OCI-LY7 (cell line): ENCODE results near the gene SERPINE1. TPM values are rescaled to one million over a fixed set of nuclear protein-coding genes. Genes with fewer than 3 reads are reported as not detected.

Source experiments
- BruUV-seq: library from RNA; stranded (reverse); fragments of 400-500 nt; replicated peaks from 2 replicates; lab custom pipeline; 2021; lab: Mats Ljungman, UMichigan
- CTCF ChIA-PET: fragments of 300-600 bp; sonication (Branson Sonifier 250); formaldehyde crosslinking; loops from one replicate; lab custom pipeline; 2022; ENCODE audit warnings: antibody characterized with exemption; ENCODE audit not compliant: unreplicated experiment; lab: Charles Lee
- POLR2A ChIA-PET: fragments of 300-600 bp; sonication (Branson Sonifier 250); formaldehyde crosslinking; loops from one replicate; lab custom pipeline; 2022; ENCODE audit warnings: antibody characterized with exemption; lab: Charles Lee
- DNase-seq: peaks from one replicate; pipeline ENCODE4 v3.0.0-alpha.2; 2015; ENCODE audit warnings: low spot score
- H2AFZ ChIP-seq: fragments of 200-600 bp; sonication (generic), shearing (Covaris generic); 2 replicates; pipeline ENCODE4 v1.6.1; 2014; ENCODE audit warnings: mild to moderate bottlenecking, antibody characterized with exemption, low read length, moderate library complexity
- H3K27ac ChIP-seq: fragments of 200-600 bp; sonication (generic); 2 replicates; pipeline ENCODE4 v1.5.1; 2014; ENCODE audit warnings: mixed run types, low read depth, mild to moderate bottlenecking, moderate library complexity, low read length, inconsistent platforms; ENCODE audit not compliant: poor library complexity, severe bottlenecking
- H3K36me3 ChIP-seq: fragments of 200-600 bp; sonication (generic); 2 replicates; pipeline ENCODE4 v1.6.1; 2014; ENCODE audit warnings: mild to moderate bottlenecking, antibody characterized with exemption, low read length, moderate library complexity, mixed read lengths; ENCODE audit not compliant: insufficient read depth
- H3K4me1 ChIP-seq: fragments of 200-600 bp; sonication (generic); 2 replicates; pipeline ENCODE4 v1.5.1; 2014; ENCODE audit warnings: mild to moderate bottlenecking, low read length; ENCODE audit not compliant: insufficient read depth, poor library complexity, severe bottlenecking
- H3K4me2 ChIP-seq: fragments of 200-600 bp; sonication (generic); 2 replicates; pipeline ENCODE4 v1.6.1; 2014; ENCODE audit warnings: mild to moderate bottlenecking, low read length
- H3K4me3 ChIP-seq: fragments of 200-600 bp; sonication (generic); 2 replicates; pipeline ENCODE4 v1.5.1; 2014; ENCODE audit warnings: mild to moderate bottlenecking, low read depth, low read length; ENCODE audit not compliant: poor library complexity, severe bottlenecking
- H3K79me2 ChIP-seq: fragments of 200-600 bp; sonication (generic); 2 replicates; pipeline ENCODE4 v1.6.1; 2016; ENCODE audit warnings: low read depth, mild to moderate bottlenecking, low read length, moderate library complexity, mixed read lengths; ENCODE audit not compliant: insufficient read depth
- H3K9me2 ChIP-seq: fragments of 200-600 bp; sonication (generic); 2 replicates; pipeline ENCODE4 v1.6.1; 2016; ENCODE audit warnings: mild to moderate bottlenecking, low read length, mixed read lengths; ENCODE audit not compliant: insufficient read depth
- H3K9me3 ChIP-seq: fragments of 200-600 bp; sonication (generic); 2 replicates; pipeline ENCODE4 v1.6.1; 2014; ENCODE audit warnings: mild to moderate bottlenecking, mixed run types, low read length, mixed read lengths
- H4K20me1 ChIP-seq: fragments of 200-600 bp; sonication (generic); 2 replicates; pipeline ENCODE4 v1.6.1; 2014; ENCODE audit warnings: mild to moderate bottlenecking, antibody characterized with exemption, low read length, moderate library complexity, mixed read lengths; ENCODE audit not compliant: insufficient read depth
- EZH2phosphoT487 ChIP-seq: fragments of 200-600 bp; sonication (generic); IDR thresholded peaks from 2 replicates; pipeline ENCODE4 v1.6.1; 2018; ENCODE audit warnings: low read depth, borderline replicate concordance, mild to moderate bottlenecking, mixed run types, antibody characterized with exemption, low read length, moderate library complexity, mixed read lengths
- intact Hi-C: fragments of 100-400 bp; cut with micrococcal nuclease; formaldehyde crosslinking; loops from one replicate; pipeline ENCODE4 v1.10.0; 2022; ENCODE audit not compliant: unreplicated experiment
- total RNA-seq, 2 experiments: library from RNA; depleted of rRNA in 1 of 2; stranded (reverse); fragments of >200 nt in 1 of 2; shearing (Covaris generic) in 1 of 2; gene quantifications; 2 replicates each; pipeline ENCODE4 v1.2.3, GENCODE V29; 2014 to 2022
- TF ChIP-seq, protein P1 (sequence below): fragments of 200-600 bp; sonication (generic); conservative IDR thresholded peaks from 2 replicates; pipeline ENCODE4 v1.5.1; 2014; ENCODE audit warnings: mild to moderate bottlenecking, antibody characterized with exemption, low read length, moderate library complexity, mixed read lengths

Gene SERPINE1
- total RNA-seq, 2 experiments from 2014 or later = 0.42 TPM; not detected in 1

DNA sequence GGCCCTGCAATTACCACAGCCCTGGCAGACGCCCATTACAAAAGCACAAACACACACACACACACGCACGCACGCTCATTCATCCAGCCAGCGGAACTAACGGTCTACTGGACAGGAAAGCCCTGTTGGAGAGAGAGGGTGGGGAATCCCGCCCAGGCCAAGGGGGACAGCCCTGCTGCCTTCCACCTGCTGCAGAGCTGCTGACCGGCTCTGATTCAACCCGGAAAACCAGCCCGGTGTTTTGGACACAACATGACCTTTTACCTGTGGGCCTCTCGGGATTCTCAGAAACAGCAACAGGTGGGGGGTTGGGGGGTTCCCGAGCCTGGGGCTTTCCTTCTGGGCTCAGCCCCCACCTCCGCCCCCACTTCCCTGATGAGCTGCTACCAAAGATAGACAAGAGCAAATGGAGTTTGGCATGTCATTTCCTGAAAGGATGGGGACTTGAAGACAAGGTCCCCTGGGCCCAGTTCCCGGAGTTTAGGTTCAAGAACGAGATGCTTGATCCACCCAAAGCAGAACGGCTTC is 18.5 kb upstream of the SERPINE1 start:
- POLR2A ChIA-PET = no interaction called here
- H3K4me2 ChIP-seq = no peak overlapping the region

DNA sequence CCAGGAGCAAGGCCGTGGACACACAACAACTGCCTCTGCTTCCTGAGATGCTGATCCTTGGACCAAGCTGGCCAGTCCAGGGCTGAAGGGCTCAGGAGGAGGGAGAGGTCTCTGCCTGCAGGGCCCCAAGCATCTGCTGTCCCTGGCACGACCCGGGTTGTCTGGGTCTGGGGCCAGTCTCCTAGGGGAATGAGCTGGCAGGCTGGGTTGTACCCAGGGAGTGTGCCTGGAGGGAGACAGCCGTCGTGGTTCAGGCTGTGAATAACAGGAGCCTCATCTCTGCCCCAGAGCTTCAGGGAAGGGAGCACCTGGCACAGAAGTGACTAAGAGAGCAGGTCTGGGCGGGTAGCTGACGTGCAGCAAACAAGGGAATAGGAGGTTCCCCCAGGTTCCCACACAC is 17.9 kb upstream of the SERPINE1 start:
- POLR2A ChIA-PET = interaction anchor here (0.6 kb wide), 1 partner anchor 694 kb away, joined by 4 read pairs; no protein-coding TSS in a partner anchor
- CTCF ChIA-PET = no interaction called here
- Histone ChIP-seq H3K4me1 (no peaks in the 10 kb centered on the region), H3K4me2 (no peak overlapping the region), H3K4me3 (no peak overlapping the region), H2AFZ (no peak overlapping the region), H3K36me3 (no peaks in the 10 kb centered on the region), H4K20me1 (no peaks in the 10 kb centered on the region), H3K9me2 (no peaks in the 10 kb centered on the region), H3K79me2 (no peaks in the 10 kb centered on the region), H3K9me3 (no peaks in the 10 kb centered on the region), H3K27ac (no peak overlapping the region)
- TF ChIP-seq EZH2phosphoT487 = no peak
- TF ChIP-seq, protein P1, sequence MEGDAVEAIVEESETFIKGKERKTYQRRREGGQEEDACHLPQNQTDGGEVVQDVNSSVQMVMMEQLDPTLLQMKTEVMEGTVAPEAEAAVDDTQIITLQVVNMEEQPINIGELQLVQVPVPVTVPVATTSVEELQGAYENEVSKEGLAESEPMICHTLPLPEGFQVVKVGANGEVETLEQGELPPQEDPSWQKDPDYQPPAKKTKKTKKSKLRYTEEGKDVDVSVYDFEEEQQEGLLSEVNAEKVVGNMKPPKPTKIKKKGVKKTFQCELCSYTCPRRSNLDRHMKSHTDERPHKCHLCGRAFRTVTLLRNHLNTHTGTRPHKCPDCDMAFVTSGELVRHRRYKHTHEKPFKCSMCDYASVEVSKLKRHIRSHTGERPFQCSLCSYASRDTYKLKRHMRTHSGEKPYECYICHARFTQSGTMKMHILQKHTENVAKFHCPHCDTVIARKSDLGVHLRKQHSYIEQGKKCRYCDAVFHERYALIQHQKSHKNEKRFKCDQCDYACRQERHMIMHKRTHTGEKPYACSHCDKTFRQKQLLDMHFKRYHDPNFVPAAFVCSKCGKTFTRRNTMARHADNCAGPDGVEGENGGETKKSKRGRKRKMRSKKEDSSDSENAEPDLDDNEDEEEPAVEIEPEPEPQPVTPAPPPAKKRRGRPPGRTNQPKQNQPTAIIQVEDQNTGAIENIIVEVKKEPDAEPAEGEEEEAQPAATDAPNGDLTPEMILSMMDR = no peak
- DNase-seq = no peak
- intact Hi-C loops = no loop called here
- no TSS peak for BruUV-seq

More for the DNA sequence above, 18.5 kb upstream of the SERPINE1 start:
- H3K9me3 ChIP-seq = no peaks in the 10 kb centered on the region
- H3K9me2 ChIP-seq = no peaks in the 10 kb centered on the region
- no peaks in the 10 kb centered on the region for H3K79me2 ChIP-seq
- H3K36me3 ChIP-seq = no peaks in the 10 kb centered on the region
- no peak overlapping the region for H2AFZ ChIP-seq
- TF ChIP-seq, protein P1 = no peak
- no peak for TF ChIP-seq EZH2phosphoT487
- DNase-seq = no peak
- intact Hi-C loops = no loop called here
- H3K4me1 ChIP-seq = no peaks in the 10 kb centered on the region
- BruUV-seq = no TSS peak
- no peak overlapping the region for H3K4me3 ChIP-seq
- H3K27ac ChIP-seq = no peak overlapping the region
- H4K20me1 ChIP-seq = no peaks in the 10 kb centered on the region
- CTCF ChIA-PET = no interaction called here

DNA sequence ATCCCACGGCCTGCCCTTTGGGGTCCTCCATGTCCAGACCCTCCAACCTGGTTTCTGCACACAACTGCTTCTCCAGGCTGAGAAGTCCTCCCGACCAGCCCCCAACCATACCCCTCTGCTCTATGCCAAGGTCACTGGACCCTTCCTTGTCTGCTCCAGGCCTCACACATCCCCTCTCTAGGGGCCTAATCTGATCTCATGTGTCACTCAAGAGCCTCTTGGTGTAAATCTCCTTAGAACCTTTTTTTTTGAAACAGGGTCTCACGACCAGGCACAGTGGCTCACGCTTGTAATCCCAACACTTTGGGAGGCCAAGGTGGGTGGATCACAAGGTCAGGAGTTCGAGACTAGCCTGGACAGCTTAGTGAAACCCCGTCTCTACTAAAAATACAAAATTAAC is 17.5 kb upstream of the SERPINE1 start:
- H3K9me3 ChIP-seq = no peaks in the 10 kb centered on the region
- intact Hi-C loops = no loop called here

More for the DNA sequence above, 17.5 kb upstream of the SERPINE1 start:
- Histone ChIP-seq H3K36me3 (no peaks in the 10 kb centered on the region), H3K27ac (no peak overlapping the region), H3K4me3 (no peak overlapping the region), H3K4me1 (no peaks in the 10 kb centered on the region), H3K79me2 (no peaks in the 10 kb centered on the region), H4K20me1 (no peaks in the 10 kb centered on the region), H3K9me2 (no peaks in the 10 kb centered on the region), H2AFZ (no peak overlapping the region), H3K4me2 (no peak overlapping the region)
- POLR2A ChIA-PET = interaction anchor here (0.6 kb wide), 1 partner anchor 694 kb away, joined by 4 read pairs; no protein-coding TSS in a partner anchor
- TF ChIP-seq EZH2phosphoT487 = no peak
- TF ChIP-seq, protein P1 = no peak
- no TSS peak for BruUV-seq
- DNase-seq = no peak
- CTCF ChIA-PET = no interaction called here
